ENCODE results near the gene SPATA16. TPM values are rescaled to one million over a fixed set of nuclear protein-coding genes. Genes with fewer than 3 reads are reported as not detected.

Gene SPATA16
- total RNA-seq, 1 donor from 2014 or later: not detected

- H3K27me3 Mint-ChIP-seq (ENCODE audit: low read depth): no peaks in the 10 kb centered on the region
- no peaks in the 10 kb centered on the region for H3K36me3 Mint-ChIP-seq (ENCODE audit: low read depth)
- H3K9me3 Mint-ChIP-seq: peaks cover 12% of the 10 kb centered on the region
- DNase-seq (ENCODE audit: low read depth, low spot score): no peak
- H3K27ac Mint-ChIP-seq (ENCODE audit: unreplicated experiment): no peak overlapping the region
- H3K4me3 Mint-ChIP-seq: no peak overlapping the region
- TF ChIP-seq CTCF (conservative IDR thresholded peaks at IDR 0.05): no peak
- H3K4me1 Mint-ChIP-seq: peaks cover 12% of the 10 kb centered on the region
These were observed 232.2 kb downstream of the SPATA16 start for GRCh38 chr3:172908771-172909270.

GRCh38 chr3:172905451-172905850 lies 235.6 kb downstream of the SPATA16 start:
- Mint-ChIP-seq H3K4me1 (peaks cover 18% of the 10 kb centered on the region), H3K27ac (ENCODE audit: unreplicated experiment) (no peak overlapping the region), H3K27me3 (ENCODE audit: low read depth) (no peaks in the 10 kb centered on the region), H3K9me3 (peaks cover 5% of the 10 kb centered on the region), H3K4me3 (no peak overlapping the region), H3K36me3 (ENCODE audit: low read depth) (no peaks in the 10 kb centered on the region)
- no peak for DNase-seq (ENCODE audit: low read depth, low spot score)
- no peak for TF ChIP-seq CTCF (conservative IDR thresholded peaks at IDR 0.05)

GRCh38 chr3:172904711-172905373 lies 236.2 kb downstream of the SPATA16 start:
- Mint-ChIP-seq H3K27ac (ENCODE audit: unreplicated experiment) (no peak overlapping the region), H3K9me3 (peaks cover 4% of the 10 kb centered on the region), H3K4me3 (no peak overlapping the region), H3K27me3 (ENCODE audit: low read depth) (no peaks in the 10 kb centered on the region), H3K4me1 (peaks cover 18% of the 10 kb centered on the region), H3K36me3 (ENCODE audit: low read depth) (no peaks in the 10 kb centered on the region)
- no peak for DNase-seq (ENCODE audit: low read depth, low spot score)
- TF ChIP-seq CTCF (conservative IDR thresholded peaks at IDR 0.05): no peak

- Mint-ChIP-seq H3K36me3 (ENCODE audit: low read depth) (no peaks in the 10 kb centered on the region), H3K27me3 (ENCODE audit: low read depth) (no peaks in the 10 kb centered on the region), H3K27ac (ENCODE audit: unreplicated experiment) (no peak overlapping the region), H3K4me3 (no peak overlapping the region), H3K4me1 (peaks cover 18% of the 10 kb centered on the region), H3K9me3 (peaks cover 9% of the 10 kb centered on the region)
- no peak for DNase-seq (ENCODE audit: low read depth, low spot score)
- TF ChIP-seq CTCF (conservative IDR thresholded peaks at IDR 0.05): no peak
These were observed 237.3 kb downstream of the SPATA16 start for GRCh38 chr3:172903642-172904320.

- TF ChIP-seq CTCF (conservative IDR thresholded peaks at IDR 0.05): no peak
- H3K27me3 Mint-ChIP-seq (ENCODE audit: low read depth): no peaks in the 10 kb centered on the region
- H3K36me3 Mint-ChIP-seq (ENCODE audit: low read depth): peaks cover 6% of the 10 kb centered on the region
- no peak overlapping the region for H3K4me3 Mint-ChIP-seq
- peaks cover 7% of the 10 kb centered on the region for H3K9me3 Mint-ChIP-seq
- H3K27ac Mint-ChIP-seq (ENCODE audit: unreplicated experiment): no peak overlapping the region
- no peaks in the 10 kb centered on the region for H3K4me1 Mint-ChIP-seq
- DNase-seq (ENCODE audit: low read depth, low spot score): no peak
These were observed 248.9 kb downstream of the SPATA16 start for GRCh38 chr3:172892158-172892557.
